GM18909 (cell line): Measurements from ENCODE around the gene CDC20B.
"Not testable (repeated sequence)": the region's sequence is repeated elsewhere in the genome, so short reads cannot be mapped to it uniquely, and the experiment has no call there.

Source experiments
- ATAC-seq: cut with Tn5 transposase; IDR thresholded peaks from one replicate; pipeline ENCODE4 v1.9.1; 2021; ENCODE audit warnings: mild to moderate bottlenecking; ENCODE audit not compliant: unreplicated experiment, poor library complexity

The CDC20B gene

GRCh38 chr5:55104946-55105701 is 67.9 kb downstream of the CDC20B start:
- no peak for ATAC-seq

- no peak for ATAC-seq
These were observed 68.8 kb downstream of the CDC20B start for GRCh38 chr5:55104036-55104772.

- no peak for ATAC-seq
These were observed 70.6 kb downstream of the CDC20B start, which contains the start of gene GZMA for GRCh38 chr5:55102348-55102747. Gene GZMA, plus strand, starts transcription at chr5:55102646. Its CDS starts 37 bp downstream, at chr5:55102683.

- ATAC-seq = no peak
These were observed 71.3 kb downstream of the CDC20B start for GRCh38 chr5:55101556-55102276.

GRCh38 chr5:55101148-55101547 is 71.8 kb downstream of the CDC20B start:
- ATAC-seq = not testable (repeated sequence)

- ATAC-seq = no peak
These were observed 76.1 kb downstream of the CDC20B start for GRCh38 chr5:55096861-55097260.

- no peak for ATAC-seq
These were observed 76.8 kb downstream of the CDC20B start for GRCh38 chr5:55096182-55096581.

GRCh38 chr5:55091011-55091410 is 82.0 kb downstream of the CDC20B start:
- ATAC-seq = not testable (repeated sequence)

GRCh38 chr5:55089301-55089700 is 83.7 kb downstream of the CDC20B start:
- not testable (repeated sequence) for ATAC-seq

- ATAC-seq = no peak
These were observed 91.4 kb downstream of the CDC20B start for GRCh38 chr5:55081541-55081940.

GRCh38 chr5:55073211-55073610 is 99.8 kb downstream of the CDC20B start:
- no peak for ATAC-seq

GRCh38 chr5:55072666-55073065 is 100.3 kb downstream of the CDC20B start:
- no peak for ATAC-seq

- no peak for ATAC-seq
These were observed 101.6 kb downstream of the CDC20B start for GRCh38 chr5:55071413-55071812.

- ATAC-seq = no peak
These were observed 102.0 kb downstream of the CDC20B start for GRCh38 chr5:55070968-55071367.

GRCh38 chr5:55066277-55066676 is 106.7 kb downstream of the CDC20B start:
- ATAC-seq = no peak

- ATAC-seq = no peak
These were observed 108.5 kb downstream of the CDC20B start for GRCh38 chr5:55064523-55064922.

GRCh38 chr5:55063899-55064298 is 109.1 kb downstream of the CDC20B start:
- no peak for ATAC-seq

GRCh38 chr5:55063220-55063863 is 109.6 kb downstream of the CDC20B start:
- no peak for ATAC-seq
